ENCODE data around the gene CPLX4. TPM values are rescaled to one million over a fixed set of nuclear protein-coding genes. Genes with fewer than 3 reads are reported as not detected.
A peak's percentile ranks its signal among the peaks of the same experiment; 100 is the strongest.

Gene CPLX4
- total RNA-seq, 6 experiments from 2014 or later: not detected

DNA sequence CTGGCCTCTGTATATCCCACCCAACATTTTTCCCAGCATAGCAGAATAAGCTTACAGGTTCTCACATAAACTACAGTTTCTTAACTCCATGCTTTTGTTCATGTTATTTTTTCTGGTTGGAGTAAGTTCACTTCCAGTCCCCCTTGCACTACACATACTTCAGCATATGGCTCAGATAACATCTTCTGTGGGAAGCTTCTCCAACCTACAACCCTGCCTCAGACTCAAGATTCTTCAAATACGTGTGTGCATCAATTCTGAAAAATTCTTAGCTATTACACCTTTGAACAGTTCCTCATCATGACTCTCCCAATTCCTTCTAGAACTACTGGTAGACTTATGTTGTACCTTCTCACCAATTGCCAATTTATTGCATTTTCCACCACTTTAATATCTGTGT, 7.5 kb upstream of the CPLX4 start:
- DNase-seq: no peak
- Mint-ChIP-seq H3K36me3 (ENCODE audit: low read depth) (peaks cover 35% of the 10 kb centered on the region), H3K4me1 (ENCODE audit: low read depth) (peaks cover 13% of the 10 kb centered on the region), H3K9me3 (no peaks in the 10 kb centered on the region), H3K27ac (no peak overlapping the region), H3K4me3 (no peak overlapping the region), H3K27me3 (ENCODE audit: insufficient read depth) (no peaks in the 10 kb centered on the region)
- no peak for TF ChIP-seq CTCF (IDR thresholded peaks at IDR 0.05)

- TF ChIP-seq CTCF (IDR thresholded peaks at IDR 0.05): no peak
These were observed 6.1 kb upstream of the CPLX4 start for GRCh38 chr18:59324623-59324971.

GRCh38 chr18:59323931-59324622, 5.6 kb upstream of the CPLX4 start:
- Mint-ChIP-seq H3K4me1 (ENCODE audit: low read depth) (peaks cover 13% of the 10 kb centered on the region), H3K27ac (peak overlapping the region; percentile 61), H3K9me3 (no peaks in the 10 kb centered on the region), H3K36me3 (ENCODE audit: low read depth) (peaks cover 34% of the 10 kb centered on the region), H3K4me3 (no peak overlapping the region), H3K27me3 (ENCODE audit: insufficient read depth) (peaks cover 4% of the 10 kb centered on the region)
- peak; percentile 49 for DNase-seq
- no peak for TF ChIP-seq CTCF (IDR thresholded peaks at IDR 0.05)

More at GRCh38 chr18:59324623-59324971, 6.1 kb upstream of the CPLX4 start:
- Mint-ChIP-seq H3K36me3 (ENCODE audit: low read depth) (peaks cover 35% of the 10 kb centered on the region), H3K27me3 (ENCODE audit: insufficient read depth) (peaks cover 4% of the 10 kb centered on the region), H3K9me3 (no peaks in the 10 kb centered on the region), H3K27ac (peak overlapping the region; percentile 32; the same call in 1 of the 2 replicates), H3K4me1 (ENCODE audit: low read depth) (peaks cover 13% of the 10 kb centered on the region), H3K4me3 (no peak overlapping the region)
- no peak for DNase-seq

DNA sequence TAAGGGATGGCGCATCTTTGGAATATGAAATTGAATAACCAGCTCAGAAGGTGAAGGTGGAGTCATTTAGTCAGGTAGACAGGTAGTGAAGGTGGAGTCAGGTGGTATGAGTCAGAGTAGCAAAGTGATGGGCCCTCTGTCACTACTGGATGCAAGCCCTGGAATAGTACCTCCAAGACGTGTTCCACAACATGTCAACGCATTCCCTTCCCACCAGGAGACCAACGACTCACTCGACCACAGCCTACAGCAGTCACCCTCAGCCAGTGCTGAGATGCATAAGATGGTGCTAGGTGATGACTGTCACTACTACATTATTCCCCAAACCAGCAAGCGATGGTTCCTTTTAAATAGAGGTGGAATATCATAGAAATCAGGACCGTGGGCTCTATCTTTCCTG, 6.8 kb downstream of the CPLX4 start:
- Mint-ChIP-seq H3K36me3 (ENCODE audit: low read depth) (no peaks in the 10 kb centered on the region), H3K4me1 (ENCODE audit: low read depth) (0 out of 2 replicates have a peak, but pooled peaks cover 5% of the 10 kb centered on the region), H3K9me3 (no peaks in the 10 kb centered on the region), H3K27me3 (ENCODE audit: insufficient read depth) (peaks cover 14% of the 10 kb centered on the region), H3K27ac (no peak overlapping the region), H3K4me3 (no peak overlapping the region)
- DNase-seq: peak; percentile 25
- TF ChIP-seq CTCF (IDR thresholded peaks at IDR 0.05): no peak

DNA sequence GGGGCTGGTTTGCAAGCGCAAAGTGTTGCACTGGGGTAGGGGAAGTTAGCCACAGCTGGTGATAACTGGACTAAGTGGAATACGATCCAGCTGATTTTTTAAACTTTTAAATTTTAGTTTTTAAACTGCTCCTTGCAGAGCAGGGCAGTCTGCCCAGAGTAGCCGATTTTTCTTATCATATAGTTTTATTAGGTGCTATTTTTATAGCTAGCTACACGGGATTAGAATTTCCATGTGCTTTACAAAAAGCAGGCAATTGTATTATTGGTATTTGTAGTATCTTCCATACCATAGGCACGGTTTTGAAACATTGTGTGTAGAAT, 9.6 kb downstream of the CPLX4 start:
- Mint-ChIP-seq H3K27me3 (ENCODE audit: insufficient read depth) (peaks cover 25% of the 10 kb centered on the region), H3K27ac (no peak overlapping the region), H3K36me3 (ENCODE audit: low read depth) (no peaks in the 10 kb centered on the region), H3K4me3 (peak overlapping the region; percentile 72), H3K4me1 (ENCODE audit: low read depth) (0 out of 2 replicates have a peak, but pooled peaks cover 5% of the 10 kb centered on the region), H3K9me3 (no peaks in the 10 kb centered on the region)
- no peak for TF ChIP-seq CTCF (IDR thresholded peaks at IDR 0.05)
- no peak for DNase-seq
